H1 (cell line): ENCODE data around the gene FAM151A.

ENCODE experiments used
- BRCA1 ChIP-seq: IDR thresholded peaks from 2 replicates; pipeline ENCODE4 v1.6.1; 2012; ENCODE audit warnings: low read depth, low read length, improper control_type of control experiment
- CEBPB ChIP-seq: IDR thresholded peaks from 2 replicates; pipeline ENCODE4 v1.6.1; 2012; ENCODE audit warnings: low read depth, low read length
- CTBP2 ChIP-seq: IDR thresholded peaks from 2 replicates; pipeline ENCODE4 v1.7.0; 2011; ENCODE audit warnings: borderline replicate concordance, mild to moderate bottlenecking, moderate library complexity, mixed read lengths, low read length; ENCODE audit not compliant: insufficient read depth, insufficient read length
- CTCF ChIP-seq, 3 experiments: IDR thresholded peaks; 1 replicate in 2 of 3; 2 replicates in 1 of 3; pipeline versions ENCODE4 v1.5.1 to v1.6.1; 2011; ENCODE audit warnings: low read length in 3 of 3, mild to moderate bottlenecking in 3 of 3, inconsistent platforms in 2 of 3, low read depth in 1 of 3, moderate library complexity in 1 of 3; ENCODE audit not compliant: insufficient read depth in 1 of 3; ENCODE audit errors: control extremely low read depth in 1 of 3
- GTF2F1 ChIP-seq: IDR thresholded peaks from 2 replicates; pipeline ENCODE4 v1.6.1; 2012; ENCODE audit warnings: low read depth, low read length, improper control_type of control experiment, borderline replicate concordance
- POLR2AphosphoS5 ChIP-seq: IDR thresholded peaks from 2 replicates; pipeline ENCODE4 v1.6.1; 2011; ENCODE audit warnings: low read depth, low read length
- RFX5 ChIP-seq: IDR thresholded peaks from 2 replicates; pipeline ENCODE4 v1.6.1; 2011; ENCODE audit warnings: low read depth, low read length, improper control_type of control experiment, borderline replicate concordance
- SUZ12 ChIP-seq: fragments of 200-600 bp; sonication (generic); IDR thresholded peaks from 2 replicates; pipeline ENCODE4 v1.6.1; 2012; ENCODE audit warnings: mild to moderate bottlenecking, inconsistent platforms, low read length, moderate library complexity, mixed read lengths
- USF2 ChIP-seq: IDR thresholded peaks from 2 replicates; pipeline ENCODE4 v1.6.1; 2011; ENCODE audit warnings: low read length, improper control_type of control experiment
- YY1 ChIP-seq: IDR thresholded peaks from 2 replicates; pipeline ENCODE4 v1.6.1; 2011; ENCODE audit warnings: low read depth, mild to moderate bottlenecking, low read length
- ZNF274 ChIP-seq: IDR thresholded peaks from 2 replicates; pipeline ENCODE4 v1.7.0; 2012; ENCODE audit warnings: low read length, borderline replicate concordance; ENCODE audit errors: extremely low read depth

- TF ChIP-seq CTCF (IDR thresholded peaks at IDR 0.05; ENCODE audit: control extremely low read depth in 1 of 3, insufficient read depth in 1 of 3, low read depth in 1 of 3, low read length in 3 of 3) = no peak
- TF ChIP-seq RFX5 = no peak
- TF ChIP-seq YY1 = no peak
- no peak for TF ChIP-seq BRCA1
- no peak for TF ChIP-seq CTBP2
- TF ChIP-seq SUZ12 = no peak
- no peak for TF ChIP-seq GTF2F1
- TF ChIP-seq POLR2AphosphoS5 = no peak
- no peak for TF ChIP-seq ZNF274
- TF ChIP-seq USF2 = no peak
- no peak for TF ChIP-seq CEBPB
These were observed at the start of gene FAM151A for GRCh38 chr1:54623216-54624007.
